GM12865 (cell line): Measurements from ENCODE around the gene CCDC90B.

Experiments used
- DNase-seq: peaks from one replicate; pipeline ENCODE4 v3.0.0; 2010; ENCODE audit warnings: low read depth
- H3K4me3 ChIP-seq: 2 replicates; pipeline ENCODE4 v1.5.1; 2011; ENCODE audit warnings: mild to moderate bottlenecking, low read depth, low read length, control low read depth
- CTCF ChIP-seq: IDR thresholded peaks from 2 replicates; pipeline ENCODE4 v1.5.1; 2011; ENCODE audit warnings: low read length, control low read depth, low read depth, inconsistent platforms; ENCODE audit not compliant: insufficient read depth; ENCODE audit errors: missing control alignments

Gene CCDC90B

GRCh38 chr11:83285151-83285770, 906 bp downstream of the CCDC90B start:
- no peak for DNase-seq
- H3K4me3 ChIP-seq, result peak overlapping the region; percentile 78
- TF ChIP-seq CTCF, result no peak

- H3K4me3 ChIP-seq, result peak overlapping the region; percentile 78
- DNase-seq, result no peak
- no peak for TF ChIP-seq CTCF
Measured at GRCh38 chr11:83284501-83285150, 1.5 kb downstream of the CCDC90B start.

GRCh38 chr11:83282084-83282716, 4.0 kb downstream of the CCDC90B start:
- H3K4me3 ChIP-seq, result no peak overlapping the region
- no peak for DNase-seq

GRCh38 chr11:83280256-83280655, 5.9 kb downstream of the CCDC90B start:
- H3K4me3 ChIP-seq, result no peak overlapping the region
- no peak for TF ChIP-seq CTCF
- no peak for DNase-seq

More at GRCh38 chr11:83282084-83282716, 4.0 kb downstream of the CCDC90B start:
- TF ChIP-seq CTCF, result no peak

GRCh38 chr11:83278351-83278750, 7.8 kb downstream of the CCDC90B start:
- TF ChIP-seq CTCF, result no peak
- no peak overlapping the region for H3K4me3 ChIP-seq
- DNase-seq, result no peak

- H3K4me3 ChIP-seq, result no peak overlapping the region
- no peak for TF ChIP-seq CTCF
- DNase-seq, result no peak
Measured at GRCh38 chr11:83275888-83276641, 10.1 kb downstream of the CCDC90B start.
